Chondrocyte (in vitro differentiated cells): ENCODE measurements around the gene TWIST2. TPM values are rescaled to one million over a fixed set of nuclear protein-coding genes. Genes with fewer than 3 reads are reported as not detected.

Experiments used
- DNase-seq: peaks from one replicate; pipeline ENCODE4 v3.0.0; 2021; ENCODE audit warnings: mixed read lengths, low spot score
- H3K27ac Mint-ChIP-seq: one replicate; pipeline ENCODE4 v1.8.0; 2021; ENCODE audit warnings: mild to moderate bottlenecking, moderate library complexity, mixed read lengths; ENCODE audit not compliant: unreplicated experiment
- H3K27me3 Mint-ChIP-seq: 2 replicates; pipeline ENCODE4 v1.8.0; 2021; ENCODE audit warnings: low read depth, mixed read lengths
- H3K36me3 Mint-ChIP-seq: 2 replicates; pipeline ENCODE4 v1.8.0; 2021; ENCODE audit warnings: low read depth, mixed read lengths
- H3K4me1 Mint-ChIP-seq: 2 replicates; pipeline ENCODE4 v1.8.0; 2021; ENCODE audit warnings: low read depth, mild to moderate bottlenecking, mixed read lengths
- H3K4me3 Mint-ChIP-seq: one replicate; pipeline ENCODE4 v1.8.0; 2021; ENCODE audit warnings: mild to moderate bottlenecking, moderate library complexity, mixed read lengths; ENCODE audit not compliant: unreplicated experiment
- H3K9me3 Mint-ChIP-seq: 2 replicates; pipeline ENCODE4 v1.8.0; 2021; ENCODE audit warnings: low read depth, mixed read lengths
- total RNA-seq: library from RNA; stranded (reverse); gene quantifications from 3 replicates; pipeline ENCODE4 v1.2.1, GENCODE V29; 2021
- TF ChIP-seq, protein P1 (sequence below): fragments of 200-600 bp; sonication (generic); IDR thresholded peaks from 2 replicates; pipeline ENCODE4 v1.5.0; 2021; ENCODE audit warnings: antibody characterized with exemption, mild to moderate bottlenecking, moderate library complexity

Gene TWIST2
- total RNA-seq, 1 donor from 2014 or later = 2.4 TPM

DNA sequence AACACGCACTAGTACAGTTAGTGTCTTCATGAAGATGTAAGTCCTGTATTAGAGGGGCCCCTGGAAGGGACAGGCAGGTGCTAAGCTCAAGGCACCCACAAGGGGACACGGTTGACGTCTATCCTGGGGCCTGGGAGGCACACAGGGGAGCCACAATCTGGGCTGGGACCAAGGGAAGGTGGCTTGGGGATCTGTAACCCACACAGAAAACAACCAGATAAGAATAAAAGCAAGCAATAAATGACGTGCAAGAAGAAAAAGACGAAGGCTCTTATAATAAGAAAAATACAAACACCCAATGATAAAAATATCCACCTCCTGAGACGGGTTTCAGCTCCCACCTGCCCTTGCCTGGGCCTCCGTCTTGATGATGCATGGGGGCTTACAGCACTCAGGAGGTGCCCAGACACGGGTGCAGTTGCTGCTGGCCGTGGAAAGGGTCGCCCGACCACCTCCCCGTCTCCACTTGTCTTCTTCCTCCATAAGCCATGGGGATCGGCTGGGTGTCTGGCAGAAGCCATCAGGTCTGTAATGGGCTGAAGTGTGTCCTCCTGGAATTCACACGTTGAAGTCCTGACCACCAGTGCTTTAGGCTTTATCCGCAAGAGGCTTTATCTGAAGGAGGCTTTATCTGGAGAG, 73.9 kb downstream of the TWIST2 start:
- Mint-ChIP-seq H3K4me1 (no peaks in the 10 kb centered on the region), H3K27me3 (peaks cover 14% of the 10 kb centered on the region), H3K9me3 (no peaks in the 10 kb centered on the region), H3K36me3 (no peaks in the 10 kb centered on the region), H3K4me3 (no peak overlapping the region), H3K27ac (no peak overlapping the region)
- DNase-seq = peak; percentile 68
- TF ChIP-seq, protein P1, sequence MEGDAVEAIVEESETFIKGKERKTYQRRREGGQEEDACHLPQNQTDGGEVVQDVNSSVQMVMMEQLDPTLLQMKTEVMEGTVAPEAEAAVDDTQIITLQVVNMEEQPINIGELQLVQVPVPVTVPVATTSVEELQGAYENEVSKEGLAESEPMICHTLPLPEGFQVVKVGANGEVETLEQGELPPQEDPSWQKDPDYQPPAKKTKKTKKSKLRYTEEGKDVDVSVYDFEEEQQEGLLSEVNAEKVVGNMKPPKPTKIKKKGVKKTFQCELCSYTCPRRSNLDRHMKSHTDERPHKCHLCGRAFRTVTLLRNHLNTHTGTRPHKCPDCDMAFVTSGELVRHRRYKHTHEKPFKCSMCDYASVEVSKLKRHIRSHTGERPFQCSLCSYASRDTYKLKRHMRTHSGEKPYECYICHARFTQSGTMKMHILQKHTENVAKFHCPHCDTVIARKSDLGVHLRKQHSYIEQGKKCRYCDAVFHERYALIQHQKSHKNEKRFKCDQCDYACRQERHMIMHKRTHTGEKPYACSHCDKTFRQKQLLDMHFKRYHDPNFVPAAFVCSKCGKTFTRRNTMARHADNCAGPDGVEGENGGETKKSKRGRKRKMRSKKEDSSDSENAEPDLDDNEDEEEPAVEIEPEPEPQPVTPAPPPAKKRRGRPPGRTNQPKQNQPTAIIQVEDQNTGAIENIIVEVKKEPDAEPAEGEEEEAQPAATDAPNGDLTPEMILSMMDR = no peak

DNA sequence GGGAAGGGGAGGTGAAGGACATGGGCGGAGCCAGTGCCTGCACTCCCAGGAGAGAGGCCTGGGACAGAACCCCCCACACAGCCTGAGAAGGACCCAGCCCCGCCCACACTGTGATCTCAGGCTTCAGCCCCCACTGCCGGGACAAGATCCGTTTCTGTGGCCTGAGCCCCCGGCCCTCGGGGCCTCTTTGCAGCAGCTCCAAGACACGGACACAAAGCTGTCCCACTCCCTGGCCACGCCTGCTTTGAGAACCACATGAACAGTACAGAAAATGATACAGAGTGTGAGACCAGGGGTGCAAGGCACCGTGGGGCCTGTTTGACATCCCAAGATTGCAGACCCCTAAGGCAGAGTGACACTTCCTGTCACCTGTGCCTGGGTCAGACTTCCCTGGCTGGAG, 74.5 kb downstream of the TWIST2 start:
- no peaks in the 10 kb centered on the region for H3K4me1 Mint-ChIP-seq
- H3K9me3 Mint-ChIP-seq = no peaks in the 10 kb centered on the region
- no peak overlapping the region for H3K4me3 Mint-ChIP-seq
- TF ChIP-seq, protein P1 = no peak
- H3K27ac Mint-ChIP-seq = no peak overlapping the region
- no peaks in the 10 kb centered on the region for H3K36me3 Mint-ChIP-seq
- peak; percentile 71 for DNase-seq
- H3K27me3 Mint-ChIP-seq = peaks cover 14% of the 10 kb centered on the region

DNA sequence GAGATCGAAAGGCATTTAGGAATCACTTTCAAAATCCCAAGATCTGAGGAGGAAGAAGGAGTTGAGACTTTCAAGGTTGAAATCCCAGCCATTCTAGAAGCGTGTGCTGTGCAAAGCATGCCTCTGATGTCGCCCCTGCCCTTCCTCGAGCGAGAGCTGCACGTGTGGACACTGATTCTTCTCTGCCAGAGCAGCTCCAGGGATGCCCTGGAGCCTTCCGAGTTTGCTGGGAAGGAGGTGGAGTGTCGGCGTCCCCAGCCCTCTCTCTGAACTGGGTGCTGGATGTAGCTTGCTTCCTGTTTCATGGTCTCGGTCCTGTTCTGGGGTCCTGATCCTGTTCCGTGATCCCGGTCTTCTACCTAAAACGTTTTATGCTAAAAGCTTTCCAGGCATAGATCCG, 76.1 kb downstream of the TWIST2 start:
- DNase-seq = peak; percentile 52
- Mint-ChIP-seq H3K4me3 (no peak overlapping the region), H3K4me1 (peaks cover under 1% of the 10 kb centered on the region), H3K27ac (no peak overlapping the region), H3K27me3 (peaks cover 14% of the 10 kb centered on the region), H3K36me3 (no peaks in the 10 kb centered on the region), H3K9me3 (no peaks in the 10 kb centered on the region)
- TF ChIP-seq, protein P1 = no peak

DNA sequence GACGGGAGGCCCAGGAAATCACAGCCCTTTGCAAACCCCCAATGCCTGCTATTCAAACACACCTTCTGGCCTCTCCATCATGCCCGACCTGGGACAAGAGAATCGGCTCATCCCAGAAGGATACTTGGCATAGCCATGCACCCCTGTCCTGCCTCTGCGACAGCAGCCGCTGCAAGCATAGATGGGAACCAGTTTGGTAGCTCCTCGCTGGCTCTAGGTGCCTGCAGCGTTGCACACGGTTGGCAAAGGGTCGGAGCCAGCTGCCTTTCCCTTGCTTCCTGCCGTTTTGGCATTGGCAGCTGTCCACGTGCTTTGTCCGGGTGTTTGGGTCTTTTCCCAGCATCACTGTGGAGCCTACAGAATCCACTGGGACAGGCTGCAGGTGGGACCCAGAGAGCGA, 76.9 kb downstream of the TWIST2 start:
- H3K27me3 Mint-ChIP-seq = peaks cover 14% of the 10 kb centered on the region
- no peaks in the 10 kb centered on the region for H3K9me3 Mint-ChIP-seq
- TF ChIP-seq, protein P1 = no peak
- peaks cover 8% of the 10 kb centered on the region for H3K4me1 Mint-ChIP-seq
- no peaks in the 10 kb centered on the region for H3K36me3 Mint-ChIP-seq
- no peak overlapping the region for H3K4me3 Mint-ChIP-seq
- DNase-seq = peak; percentile 65
- no peak overlapping the region for H3K27ac Mint-ChIP-seq

DNA sequence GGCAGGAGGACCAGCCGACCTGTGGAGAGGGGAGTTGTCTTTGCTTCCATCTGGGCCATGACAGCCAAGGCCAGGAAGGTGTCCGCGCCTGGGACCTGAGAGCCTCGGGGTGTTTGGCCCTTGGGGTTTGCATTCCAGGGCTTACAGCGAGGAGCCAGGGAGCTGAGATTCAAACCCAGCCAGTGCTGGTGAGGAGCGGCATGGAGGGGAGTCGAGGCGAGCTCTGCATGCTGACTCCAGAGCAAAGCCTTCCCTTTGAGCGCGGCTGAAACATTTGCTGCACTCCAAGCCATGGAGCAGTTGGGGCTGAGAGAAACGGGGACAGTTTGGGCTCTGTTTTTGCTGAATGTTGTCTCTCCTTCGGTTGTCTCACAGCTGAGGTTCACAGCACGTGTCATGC, 77.4 kb downstream of the TWIST2 start:
- Mint-ChIP-seq H3K4me1 (peaks cover 11% of the 10 kb centered on the region), H3K27ac (no peak overlapping the region), H3K36me3 (no peaks in the 10 kb centered on the region), H3K27me3 (peaks cover 13% of the 10 kb centered on the region), H3K4me3 (no peak overlapping the region), H3K9me3 (no peaks in the 10 kb centered on the region)
- peak; percentile 63 for DNase-seq
- TF ChIP-seq, protein P1 = no peak
